ENCODE data around the gene CDC42BPG.

DNA sequence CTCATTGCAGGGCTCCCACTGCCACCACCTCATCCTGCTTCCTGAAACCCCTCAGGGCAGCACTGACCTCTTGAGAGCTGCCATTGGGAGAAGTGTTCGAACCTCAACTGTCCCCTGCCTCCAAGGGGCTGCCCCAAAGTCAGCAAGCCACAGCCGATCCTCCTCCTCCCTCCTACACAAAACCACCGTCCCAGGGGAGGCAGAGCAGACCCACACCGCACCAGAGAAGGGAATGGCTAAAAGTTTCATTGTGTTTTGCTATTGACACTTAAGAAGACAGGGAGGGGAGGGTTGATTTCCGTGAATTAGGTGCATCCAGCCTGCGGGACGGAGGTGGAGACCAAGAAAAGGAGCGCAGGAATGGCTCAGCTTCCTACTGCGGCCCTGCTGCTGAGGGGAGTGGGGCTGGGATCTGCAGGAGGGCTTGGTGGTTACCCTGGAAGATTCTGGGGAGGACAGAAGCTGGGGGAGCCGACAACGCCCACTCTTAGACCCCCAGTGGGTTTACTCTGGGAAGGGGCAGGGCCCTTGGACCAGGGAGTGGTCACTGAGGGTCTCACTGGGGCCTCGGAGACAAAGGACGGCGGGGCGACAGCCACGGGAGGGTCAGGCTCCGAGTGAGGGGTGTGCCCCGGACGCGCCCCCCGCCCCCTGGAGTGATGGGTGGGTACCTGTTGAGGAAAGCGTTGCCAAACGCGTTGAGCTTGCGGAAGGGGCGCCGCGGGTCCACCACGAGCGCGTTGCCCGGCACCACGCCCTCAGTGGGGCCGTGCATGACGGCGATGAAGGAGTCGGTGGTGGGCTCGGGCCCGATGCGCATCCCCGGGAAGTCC is 33.2 kb upstream of the CDC42BPG start:
- TF ChIP-seq, protein P1, sequence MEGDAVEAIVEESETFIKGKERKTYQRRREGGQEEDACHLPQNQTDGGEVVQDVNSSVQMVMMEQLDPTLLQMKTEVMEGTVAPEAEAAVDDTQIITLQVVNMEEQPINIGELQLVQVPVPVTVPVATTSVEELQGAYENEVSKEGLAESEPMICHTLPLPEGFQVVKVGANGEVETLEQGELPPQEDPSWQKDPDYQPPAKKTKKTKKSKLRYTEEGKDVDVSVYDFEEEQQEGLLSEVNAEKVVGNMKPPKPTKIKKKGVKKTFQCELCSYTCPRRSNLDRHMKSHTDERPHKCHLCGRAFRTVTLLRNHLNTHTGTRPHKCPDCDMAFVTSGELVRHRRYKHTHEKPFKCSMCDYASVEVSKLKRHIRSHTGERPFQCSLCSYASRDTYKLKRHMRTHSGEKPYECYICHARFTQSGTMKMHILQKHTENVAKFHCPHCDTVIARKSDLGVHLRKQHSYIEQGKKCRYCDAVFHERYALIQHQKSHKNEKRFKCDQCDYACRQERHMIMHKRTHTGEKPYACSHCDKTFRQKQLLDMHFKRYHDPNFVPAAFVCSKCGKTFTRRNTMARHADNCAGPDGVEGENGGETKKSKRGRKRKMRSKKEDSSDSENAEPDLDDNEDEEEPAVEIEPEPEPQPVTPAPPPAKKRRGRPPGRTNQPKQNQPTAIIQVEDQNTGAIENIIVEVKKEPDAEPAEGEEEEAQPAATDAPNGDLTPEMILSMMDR (IDR thresholded peaks at IDR 0.05 in 2 of 3, conservative IDR thresholded peaks at IDR 0.05 in 1 of 3; ENCODE audit: borderline replicate concordance in 1 of 3, insufficient read depth in 1 of 3, low read depth in 2 of 3, low read length in 2 of 3): no peak
- TF ChIP-seq JUND (IDR thresholded peaks at IDR 0.05) (no peak), POLR2A (IDR thresholded peaks at IDR 0.05; ENCODE audit: borderline replicate concordance, extremely low read depth, insufficient read depth, insufficient read length) (no peak), SIN3A (IDR thresholded peaks at IDR 0.05; ENCODE audit: low read depth) (no peak), ZNF274 (IDR thresholded peaks at IDR 0.05; ENCODE audit: low read depth, low read length) (no peak), MAX (IDR thresholded peaks at IDR 0.05) (no peak), SP1 (IDR thresholded peaks at IDR 0.05; ENCODE audit: low read depth) (no peak), CEBPB (IDR thresholded peaks at IDR 0.05; ENCODE audit: low read depth) (no peak), RAD21 (IDR thresholded peaks at IDR 0.05; ENCODE audit: low read depth) (no peak), YY1 (IDR thresholded peaks at IDR 0.05; ENCODE audit: extremely low read depth, insufficient replicate concordance, low read depth, low read length) (no peak)
